Adrenal gland (tissue), 5 donors: Measurements from ENCODE around the gene ARHGAP32.

Source experiments
- POLR2A ChIP-seq, 2 donors: fragments of 450-650 bp; IDR thresholded peaks; one replicate each; pipeline ENCODE4 v1.6.1; 2017; ENCODE audit warnings: antibody characterized with exemption in 2 of 2, mild to moderate bottlenecking in 2 of 2, moderate library complexity in 1 of 2
- TF ChIP-seq, protein P1 (sequence below), 6 experiments: fragments of 450-650 bp in 4 of 6; fragments of 200-600 bp in 2 of 6; sonication (generic) in 1 of 6; IDR thresholded peaks; 1 replicate in 5 of 6; 2 replicates in 1 of 6; pipeline versions ENCODE4 v1.5.1 to v1.8.0; 2016 to 2021; ENCODE audit warnings: antibody characterized with exemption in 6 of 6, mild to moderate bottlenecking in 2 of 6, moderate library complexity in 1 of 6
- donor health status: DM: no; HTN: no; CAD: no.

GRCh38 chr11:129239207-129239606, 47.1 kb upstream of the ARHGAP32 start:
- TF ChIP-seq, protein P1, sequence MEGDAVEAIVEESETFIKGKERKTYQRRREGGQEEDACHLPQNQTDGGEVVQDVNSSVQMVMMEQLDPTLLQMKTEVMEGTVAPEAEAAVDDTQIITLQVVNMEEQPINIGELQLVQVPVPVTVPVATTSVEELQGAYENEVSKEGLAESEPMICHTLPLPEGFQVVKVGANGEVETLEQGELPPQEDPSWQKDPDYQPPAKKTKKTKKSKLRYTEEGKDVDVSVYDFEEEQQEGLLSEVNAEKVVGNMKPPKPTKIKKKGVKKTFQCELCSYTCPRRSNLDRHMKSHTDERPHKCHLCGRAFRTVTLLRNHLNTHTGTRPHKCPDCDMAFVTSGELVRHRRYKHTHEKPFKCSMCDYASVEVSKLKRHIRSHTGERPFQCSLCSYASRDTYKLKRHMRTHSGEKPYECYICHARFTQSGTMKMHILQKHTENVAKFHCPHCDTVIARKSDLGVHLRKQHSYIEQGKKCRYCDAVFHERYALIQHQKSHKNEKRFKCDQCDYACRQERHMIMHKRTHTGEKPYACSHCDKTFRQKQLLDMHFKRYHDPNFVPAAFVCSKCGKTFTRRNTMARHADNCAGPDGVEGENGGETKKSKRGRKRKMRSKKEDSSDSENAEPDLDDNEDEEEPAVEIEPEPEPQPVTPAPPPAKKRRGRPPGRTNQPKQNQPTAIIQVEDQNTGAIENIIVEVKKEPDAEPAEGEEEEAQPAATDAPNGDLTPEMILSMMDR (IDR thresholded peaks at IDR 0.05), result no peak
- no peak for TF ChIP-seq POLR2A (IDR thresholded peaks at IDR 0.05)
